Panc1 (cell line): ENCODE results near the gene ZFHX3. TPM values are rescaled to one million over a fixed set of nuclear protein-coding genes. Genes with fewer than 3 reads are reported as not detected.

Experiments used
- ATAC-seq: fragments of 200-7000 bp; cut with Tn5 transposase; 2 replicates; pipeline ENCODE4 v1.9.1; 2020; ENCODE audit warnings: mild to moderate bottlenecking, moderate library complexity
- BruUV-seq: library from RNA; stranded (reverse); fragments of 400-500 nt; replicated peaks from 2 replicates; lab custom pipeline; 2021; lab: Mats Ljungman, UMichigan
- CTCF ChIA-PET: fragments of 300-600 bp; sonication (Branson Sonifier 250); formaldehyde crosslinking; loops from one replicate; lab custom pipeline; 2022; ENCODE audit warnings: antibody characterized with exemption; lab: Charles Lee
- POLR2A ChIA-PET: fragments of 300-600 bp; sonication (Branson Sonifier 250); formaldehyde crosslinking; loops from one replicate; lab custom pipeline; 2022; ENCODE audit warnings: antibody characterized with exemption; lab: Charles Lee
- DNase-seq: peaks from one replicate; pipeline ENCODE4 v3.0.0-alpha.2; 2010; ENCODE audit warnings: low read depth, low spot score
- H3K27ac ChIP-seq: 2 replicates; pipeline ENCODE4 v1.5.1; 2011; ENCODE audit warnings: mild to moderate bottlenecking, low read length, inconsistent platforms
- H3K27me3 ChIP-seq: fragments of 200-500 bp; sonication (Bioruptor generic); 2 replicates; pipeline ENCODE4 v1.6.0; 2014; ENCODE audit warnings: low read length, inconsistent platforms; ENCODE audit not compliant: control insufficient read depth, insufficient read depth
- H3K36me3 ChIP-seq: fragments of 200-500 bp; sonication (Bioruptor generic); 2 replicates; pipeline ENCODE4 v1.5.1; 2014; ENCODE audit warnings: inconsistent platforms, mild to moderate bottlenecking, low read length, moderate library complexity; ENCODE audit not compliant: control insufficient read depth, insufficient read depth
- H3K4me1 ChIP-seq: 2 replicates; pipeline ENCODE4 v1.5.1; 2011; ENCODE audit warnings: inconsistent platforms, mild to moderate bottlenecking, low read length, moderate library complexity; ENCODE audit not compliant: control insufficient read depth, insufficient read depth
- H3K4me3 ChIP-seq, 2 experiments: 2 replicates each; pipeline ENCODE4 v1.5.1; 2011 to 2012; ENCODE audit warnings: low read depth in 2 of 2, low read length in 2 of 2, mild to moderate bottlenecking in 2 of 2, inconsistent platforms in 1 of 2, moderate library complexity in 1 of 2
- H3K9me3 ChIP-seq: fragments of 200-500 bp; sonication (Bioruptor generic); 2 replicates; pipeline ENCODE4 v1.5.1; 2014; ENCODE audit warnings: low read depth, mild to moderate bottlenecking, inconsistent platforms, low read length, moderate library complexity; ENCODE audit not compliant: control insufficient read depth, insufficient read depth
- CTCF ChIP-seq: fragments of 450-650 bp; IDR thresholded peaks from 2 replicates; pipeline ENCODE4 v1.5.1; 2017; ENCODE audit warnings: mild to moderate bottlenecking
- POLR2AphosphoS5 ChIP-seq: IDR thresholded peaks from 2 replicates; pipeline ENCODE4 v1.6.1; 2012; ENCODE audit warnings: mild to moderate bottlenecking, low read depth, low read length, moderate library complexity
- REST ChIP-seq, 2 experiments: IDR thresholded peaks; 2 replicates each; pipeline ENCODE4 v1.6.1; 2011 to 2012; ENCODE audit warnings: low read depth in 2 of 2, control low read depth in 1 of 2, low read length in 1 of 2, mild to moderate bottlenecking in 1 of 2, moderate library complexity in 1 of 2; ENCODE audit not compliant: insufficient read depth in 1 of 2
- SIN3A ChIP-seq: IDR thresholded peaks from 2 replicates; pipeline ENCODE4 v1.6.1; 2012; ENCODE audit warnings: low read depth, mild to moderate bottlenecking, low read length, moderate library complexity, borderline replicate concordance; ENCODE audit not compliant: insufficient read depth
- TCF7L2 ChIP-seq: IDR thresholded peaks from 2 replicates; pipeline ENCODE4 v1.6.1; 2011; ENCODE audit warnings: mild to moderate bottlenecking, low read depth, low read length, inconsistent platforms
- in situ Hi-C: cut with HindIII; loops from 2 replicates; pipeline ENCODE4 v1.10.0; 2016; ENCODE audit warnings: low sequenced_read_pairs, low pct_unique_long_range_greater_than_20kb
- intact Hi-C: fragments of 100-400 bp; cut with micrococcal nuclease; formaldehyde crosslinking; loops from one replicate; pipeline ENCODE4 v1.10.0; 2022; ENCODE audit not compliant: unreplicated experiment
- total RNA-seq: library from RNA; stranded (reverse); gene quantifications from one replicate; pipeline ENCODE4 v1.2.1, GENCODE V29; 2021; ENCODE audit not compliant: unreplicated experiment

ZFHX3 gene
- total RNA-seq, 1 experiment from 2014 or later = 7.1 TPM

GRCh38 chr16:72937916-72938794 lies 109.8 kb downstream of the ZFHX3 start:
- no peaks in the 10 kb centered on the region for H3K4me1 ChIP-seq
- in situ Hi-C loops = no loop called here
- no peaks in the 10 kb centered on the region for H3K9me3 ChIP-seq
- ATAC-seq (no peak), DNase-seq (no peak)
- CTCF ChIA-PET = no interaction called here
- H3K27ac ChIP-seq = no peak overlapping the region
- H3K36me3 ChIP-seq = no peaks in the 10 kb centered on the region
- intact Hi-C loops = no loop called here
- no peaks in the 10 kb centered on the region for H3K27me3 ChIP-seq
- H3K4me3 ChIP-seq = no peak overlapping the region
- no TSS peak for BruUV-seq
- no peak for TF ChIP-seq CTCF
- TF ChIP-seq TCF7L2 = no peak
- TF ChIP-seq POLR2AphosphoS5 = no peak
- TF ChIP-seq REST (IDR thresholded peaks at IDR 0.05; ENCODE audit: insufficient read depth in 1 of 2, low read depth in 2 of 2, low read length in 1 of 2) = no peak
- POLR2A ChIA-PET = no interaction called here

GRCh38 chr16:72937360-72937759 lies 110.6 kb downstream of the ZFHX3 start:
- intact Hi-C loops (no loop called here), in situ Hi-C loops (no loop called here)
- TF ChIP-seq CTCF = no peak
- TF ChIP-seq POLR2AphosphoS5 = no peak
- TF ChIP-seq TCF7L2 = no peak
- no peak for TF ChIP-seq SIN3A
- no peak for TF ChIP-seq REST (IDR thresholded peaks at IDR 0.05; ENCODE audit: insufficient read depth in 1 of 2, low read depth in 2 of 2, low read length in 1 of 2)
- H3K27me3 ChIP-seq = no peaks in the 10 kb centered on the region
- CTCF ChIA-PET = no interaction called here
- no peaks in the 10 kb centered on the region for H3K36me3 ChIP-seq
- no peak overlapping the region for H3K4me3 ChIP-seq
- POLR2A ChIA-PET = no interaction called here
- H3K27ac ChIP-seq = no peak overlapping the region
- H3K4me1 ChIP-seq = no peaks in the 10 kb centered on the region
- BruUV-seq = no TSS peak
- DNase-seq (no peak), ATAC-seq (no peak)
- no peaks in the 10 kb centered on the region for H3K9me3 ChIP-seq
